NCI-H1436 treated with DMSO at 0.1 percent for 48 hours (cell line): ENCODE results near the gene SDSL.

Experiments used
- DNase-seq: peaks from one replicate; lab custom pipeline; 2025; lab: John Stamatoyannopoulos, UW

SDSL gene

DNA sequence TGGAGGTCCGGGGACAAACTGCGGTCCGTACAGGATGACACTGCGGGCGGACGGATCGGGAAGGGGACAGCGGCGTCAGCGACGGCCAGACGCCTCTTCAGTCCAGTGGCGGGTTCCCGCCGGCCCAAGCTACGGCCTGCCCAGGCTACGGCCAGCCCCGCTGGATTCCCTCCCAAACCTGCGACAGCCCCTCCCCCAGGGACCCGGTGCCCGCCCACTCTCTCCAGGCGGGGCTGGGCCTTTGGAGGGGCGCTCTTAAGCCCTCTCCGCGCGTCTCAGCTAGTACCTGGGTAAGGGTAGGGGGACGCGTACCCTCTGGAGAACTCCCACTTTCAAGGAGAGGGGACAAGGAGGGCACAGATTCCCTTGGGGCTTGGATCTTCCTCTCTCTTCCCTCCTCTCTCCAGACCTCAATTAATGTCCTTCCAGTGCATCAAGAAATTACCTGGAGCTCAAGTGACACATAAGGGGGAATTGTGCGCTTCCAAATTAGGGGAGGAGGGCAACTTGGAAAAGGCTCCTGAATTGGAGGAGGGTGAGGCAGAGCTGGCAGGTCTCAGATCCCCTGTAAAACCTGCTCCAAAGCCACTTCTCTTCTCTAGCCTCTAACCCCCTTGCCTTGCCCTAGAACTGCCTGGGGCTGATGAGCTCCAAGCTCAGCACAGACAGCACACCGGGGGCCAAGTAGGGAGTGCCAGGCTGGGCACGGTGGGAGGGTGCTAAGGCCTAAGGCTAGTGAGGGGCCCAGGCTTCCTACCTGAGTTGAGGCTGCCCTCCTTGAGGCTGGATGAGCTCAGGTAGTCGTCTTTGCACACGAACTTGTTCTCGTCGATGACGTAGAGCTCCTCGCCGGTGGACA, 46.4 kb downstream of the SDSL start:
- no peak for DNase-seq

DNA sequence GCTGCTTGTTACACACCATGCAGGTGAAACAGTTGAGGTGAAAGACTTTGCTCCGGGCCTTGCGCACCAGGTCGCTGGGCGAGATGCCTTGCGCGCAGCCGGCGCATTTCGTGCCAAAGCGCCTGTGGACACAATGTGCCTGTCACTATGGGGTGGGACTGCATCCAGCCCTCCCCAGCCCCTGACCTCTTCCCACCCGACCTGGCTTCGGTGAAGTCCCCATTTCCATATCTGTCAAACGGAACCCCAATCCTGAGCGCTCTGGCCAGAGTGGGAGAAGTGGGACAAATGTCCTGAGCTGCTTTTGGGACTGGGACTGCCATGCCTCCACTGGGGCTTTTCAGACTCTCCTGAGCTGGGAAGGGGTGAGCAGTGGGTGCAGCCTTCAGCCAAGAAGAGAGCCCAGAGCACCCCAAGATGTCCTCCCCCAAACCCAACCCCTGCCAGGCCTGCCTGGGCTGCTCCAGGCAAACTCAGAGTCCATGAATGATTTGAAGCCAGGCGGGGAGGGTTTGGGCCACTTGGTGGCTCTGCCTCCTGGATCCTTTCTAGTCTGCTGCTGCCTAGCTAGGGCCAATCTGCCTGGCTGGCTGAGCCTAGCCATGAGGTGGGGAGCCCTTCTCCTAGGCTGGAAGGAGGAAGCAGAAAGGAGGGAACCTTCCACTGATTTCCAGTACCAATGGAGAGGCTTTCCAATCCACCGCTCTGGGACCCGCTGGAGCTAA, 47.2 kb downstream of the SDSL start:
- DNase-seq = no peak

DNA sequence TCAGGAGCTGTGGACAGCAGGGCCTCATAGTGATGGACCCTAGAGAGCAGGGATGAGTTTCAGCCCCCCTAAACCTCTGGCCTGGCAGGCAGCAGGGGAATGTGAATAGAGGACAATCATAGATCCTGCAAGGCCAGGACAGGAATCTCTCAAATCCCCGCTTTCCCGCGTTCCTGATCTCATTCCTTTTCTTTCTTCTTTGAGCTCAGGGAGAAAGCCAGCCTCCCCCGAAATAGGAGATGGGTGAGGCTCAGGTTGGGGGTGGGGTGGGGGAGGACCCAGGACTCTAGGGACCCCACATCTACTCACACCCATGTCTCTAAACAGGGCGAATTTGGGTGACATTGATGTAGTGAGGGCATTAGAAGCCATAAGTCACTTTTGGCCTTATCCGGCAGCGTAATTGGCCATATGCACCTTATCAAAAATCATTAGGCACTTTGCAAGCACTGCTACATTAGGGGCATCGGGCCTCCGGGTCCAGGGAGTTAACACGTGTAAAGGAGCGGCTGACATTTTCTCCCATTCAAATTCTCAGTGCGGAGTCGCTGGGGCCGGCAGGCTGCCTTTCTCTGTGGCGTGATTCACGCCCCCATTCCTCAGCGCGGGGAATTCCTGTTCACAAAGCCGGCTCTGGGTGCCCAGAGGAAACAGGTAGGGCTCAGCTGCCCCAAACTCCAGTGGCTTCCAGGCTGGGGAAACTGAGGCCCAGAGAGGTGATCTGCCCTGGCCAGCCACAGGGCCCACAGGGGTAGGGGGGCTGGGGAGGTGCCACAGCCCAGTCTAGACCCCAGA, 48.0 kb downstream of the SDSL start:
- DNase-seq = no peak

DNA sequence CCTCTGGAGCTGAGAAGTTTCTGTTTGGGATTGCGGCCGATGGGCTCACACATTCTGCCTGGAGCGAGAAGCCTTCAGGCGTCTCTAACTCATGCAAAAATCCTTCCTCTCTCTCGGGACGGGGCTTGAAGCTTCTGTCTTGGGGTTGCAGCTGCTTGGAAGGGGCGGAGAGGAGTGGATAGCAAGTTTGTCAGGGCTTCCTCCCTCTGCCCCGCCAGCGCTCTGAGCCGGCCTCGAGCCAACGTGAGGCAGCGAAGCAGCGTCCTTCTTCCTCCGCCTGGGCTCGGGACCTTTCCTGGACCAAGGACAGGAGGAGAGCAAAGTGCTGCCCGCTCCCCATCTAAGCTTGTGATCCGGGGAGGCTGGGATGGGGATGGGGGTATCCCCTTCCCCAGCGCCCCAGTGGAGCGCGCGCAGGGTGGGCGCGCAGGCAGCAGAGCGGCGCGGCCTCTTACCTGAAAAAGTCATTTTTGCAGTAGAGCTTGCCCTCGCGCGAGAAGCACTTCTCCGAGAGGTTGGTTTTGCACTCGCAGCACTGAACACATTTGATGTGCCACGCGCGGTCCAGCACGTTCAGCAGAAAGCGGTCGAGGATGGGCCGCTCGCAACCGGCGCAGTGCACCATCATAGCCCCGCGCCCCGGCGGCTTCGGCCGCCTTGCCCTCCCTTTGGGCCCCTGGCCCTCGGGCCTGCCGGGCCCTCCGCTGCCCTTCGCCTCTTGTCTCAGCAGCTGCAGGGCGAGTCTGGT, 48.9 kb downstream of the SDSL start:
- DNase-seq = no peak

DNA sequence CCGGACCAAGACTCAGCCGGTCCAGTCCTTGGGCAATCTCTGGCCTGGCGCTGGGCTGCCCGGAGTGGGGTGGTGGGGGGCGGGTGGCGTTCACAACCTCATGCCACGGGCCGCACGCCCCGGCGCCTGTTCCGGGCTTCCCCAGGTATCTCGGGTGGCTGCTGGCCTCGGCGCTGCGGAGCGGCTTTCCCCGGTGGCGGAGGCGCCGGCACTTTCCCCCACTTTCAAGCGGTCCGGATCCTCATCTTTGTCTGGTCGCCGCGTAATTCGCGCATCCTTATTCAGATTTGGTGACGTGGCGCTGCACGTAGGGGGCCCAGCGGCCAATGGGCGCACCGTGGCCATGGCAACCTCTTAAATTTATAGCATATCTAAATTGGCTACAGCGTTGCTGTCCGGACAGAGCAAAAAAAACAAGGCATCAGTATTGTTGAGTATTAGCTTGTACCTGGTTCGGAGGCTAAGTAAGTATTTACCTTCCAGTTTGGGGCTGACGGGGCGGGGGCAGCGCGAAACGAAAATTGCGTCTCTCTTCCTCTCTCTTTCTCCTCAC, 49.5 kb downstream of the SDSL start, which contains the start of gene LHX5:
TSS of gene LHX5 (minus strand) at position 253 of the 553 bp plus-strand sequence. CDS start 373 bp downstream, outside the sequence.
- no peak for DNase-seq

DNA sequence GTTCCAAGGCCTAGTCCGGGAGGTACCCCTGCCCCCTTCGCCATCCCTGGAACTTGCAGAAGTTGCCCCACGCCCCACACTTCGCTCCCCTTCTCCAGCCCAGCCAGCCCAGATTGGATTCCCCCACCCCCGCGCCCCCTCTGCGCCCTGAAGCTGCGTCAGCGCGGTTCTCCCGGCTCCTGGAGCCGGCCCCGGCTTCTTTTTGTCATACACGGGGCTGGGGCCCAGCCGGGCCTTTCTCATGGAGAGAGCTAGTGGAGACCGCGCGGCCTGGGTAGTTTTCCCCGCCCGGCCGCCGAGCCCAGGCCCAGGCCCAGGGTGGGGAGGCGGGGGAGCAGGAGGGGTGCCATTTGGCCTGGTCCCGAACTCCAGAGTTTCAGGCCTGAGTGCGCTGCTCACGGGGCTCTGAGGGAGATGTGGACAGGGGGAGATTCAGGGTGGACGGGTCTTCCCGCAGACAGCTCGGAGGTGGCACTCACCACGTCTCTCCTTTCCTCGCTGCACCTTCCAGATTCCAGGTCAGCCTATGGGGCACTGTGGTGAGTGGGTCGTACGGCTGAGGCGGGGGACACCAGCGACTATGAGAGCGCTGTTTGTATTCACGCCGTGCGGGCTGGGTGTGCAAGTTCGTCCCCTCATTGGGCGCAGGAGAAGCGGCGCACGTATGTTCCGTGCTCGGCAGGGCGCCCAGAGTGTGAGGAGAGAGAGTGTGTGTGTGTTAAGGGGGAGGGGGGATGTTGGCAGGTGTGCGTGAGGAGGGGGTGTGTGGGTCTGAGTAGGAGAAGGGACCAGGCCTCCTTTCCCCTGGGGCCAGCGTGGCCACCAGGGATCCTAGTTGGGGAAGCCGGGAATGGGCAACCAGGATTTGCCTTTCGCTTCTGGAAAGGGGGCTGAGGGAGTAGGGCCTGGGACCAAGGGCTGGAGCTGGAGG, 50.3 kb downstream of the SDSL start:
- DNase-seq = no peak

DNA sequence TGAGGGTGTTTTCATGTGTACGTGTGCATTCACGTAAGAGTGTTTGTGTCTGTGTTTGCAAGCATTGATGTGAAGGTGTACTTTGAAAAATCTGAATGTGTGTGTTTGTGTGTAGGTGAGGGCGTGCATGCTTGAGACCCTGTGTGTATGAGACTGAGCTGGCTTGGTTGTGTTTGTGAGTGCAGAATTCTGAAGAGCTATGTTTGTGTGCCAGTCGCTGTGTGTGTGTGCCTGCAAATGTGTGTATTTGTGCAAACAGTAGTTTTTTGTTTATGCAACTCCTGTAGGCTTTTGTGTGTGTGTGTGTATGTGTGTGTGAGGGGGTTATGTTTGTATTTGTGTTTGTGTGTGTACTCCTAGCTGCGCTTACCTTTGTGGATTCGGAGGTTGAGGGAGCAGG, 51.2 kb downstream of the SDSL start:
- no peak for DNase-seq

DNA sequence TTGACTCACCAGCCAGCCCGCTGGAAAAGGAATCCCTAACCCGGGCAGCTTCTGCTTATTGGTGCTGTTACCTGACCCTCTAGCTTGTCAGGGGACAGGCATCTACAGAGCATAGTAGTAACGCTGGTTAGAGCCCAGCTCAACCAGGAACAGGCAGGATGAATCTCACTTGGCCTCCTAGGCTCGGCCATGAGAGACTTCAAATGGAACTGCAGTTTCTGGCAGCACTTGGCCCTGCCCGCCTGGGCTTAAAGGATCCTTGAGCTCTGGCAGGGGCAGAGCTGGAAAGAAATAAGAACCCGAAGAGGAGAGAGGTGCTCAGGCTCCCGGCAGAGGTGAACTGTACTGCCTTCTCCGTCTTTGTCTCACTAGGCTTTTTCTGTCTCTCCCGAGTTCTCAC, 51.8 kb downstream of the SDSL start:
- no peak for DNase-seq

DNA sequence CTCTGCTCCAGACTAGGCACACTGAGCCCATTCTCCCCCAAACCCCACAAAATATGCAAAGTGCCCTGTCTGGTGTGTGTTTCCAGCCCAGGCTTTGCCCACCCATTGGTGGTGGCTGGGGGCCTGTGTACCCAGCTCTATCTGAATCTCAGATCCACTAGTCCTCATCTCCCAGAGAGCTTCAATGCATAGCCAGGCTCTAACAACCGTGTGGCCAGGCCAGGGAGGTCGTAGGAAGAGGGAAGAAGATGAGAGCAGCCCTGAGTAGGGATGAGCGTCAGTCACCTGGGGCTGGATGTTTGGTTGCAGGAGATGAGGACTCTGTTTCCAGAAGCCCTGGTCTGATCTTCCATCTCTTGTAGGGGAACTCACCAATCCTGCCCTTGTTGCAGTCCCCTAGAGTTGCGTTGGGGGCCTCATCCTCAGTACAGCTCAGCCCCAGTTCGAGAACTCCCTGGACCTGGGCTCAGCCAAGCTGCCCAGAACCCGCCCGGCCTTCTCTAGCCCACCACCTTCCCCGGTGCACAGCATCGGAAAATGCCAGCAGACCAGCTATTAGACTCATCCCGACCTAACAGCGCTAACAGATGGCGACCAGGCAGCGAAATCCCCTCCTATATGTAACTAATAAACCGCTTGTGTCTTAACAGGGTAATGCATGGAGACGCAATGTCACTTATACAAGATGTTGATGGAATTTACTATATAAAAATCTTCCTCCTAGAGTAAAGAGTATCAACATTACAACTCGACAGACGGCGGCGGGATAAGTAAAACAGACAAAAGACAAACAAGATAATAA, 52.7 kb downstream of the SDSL start:
- no peak for DNase-seq

DNA sequence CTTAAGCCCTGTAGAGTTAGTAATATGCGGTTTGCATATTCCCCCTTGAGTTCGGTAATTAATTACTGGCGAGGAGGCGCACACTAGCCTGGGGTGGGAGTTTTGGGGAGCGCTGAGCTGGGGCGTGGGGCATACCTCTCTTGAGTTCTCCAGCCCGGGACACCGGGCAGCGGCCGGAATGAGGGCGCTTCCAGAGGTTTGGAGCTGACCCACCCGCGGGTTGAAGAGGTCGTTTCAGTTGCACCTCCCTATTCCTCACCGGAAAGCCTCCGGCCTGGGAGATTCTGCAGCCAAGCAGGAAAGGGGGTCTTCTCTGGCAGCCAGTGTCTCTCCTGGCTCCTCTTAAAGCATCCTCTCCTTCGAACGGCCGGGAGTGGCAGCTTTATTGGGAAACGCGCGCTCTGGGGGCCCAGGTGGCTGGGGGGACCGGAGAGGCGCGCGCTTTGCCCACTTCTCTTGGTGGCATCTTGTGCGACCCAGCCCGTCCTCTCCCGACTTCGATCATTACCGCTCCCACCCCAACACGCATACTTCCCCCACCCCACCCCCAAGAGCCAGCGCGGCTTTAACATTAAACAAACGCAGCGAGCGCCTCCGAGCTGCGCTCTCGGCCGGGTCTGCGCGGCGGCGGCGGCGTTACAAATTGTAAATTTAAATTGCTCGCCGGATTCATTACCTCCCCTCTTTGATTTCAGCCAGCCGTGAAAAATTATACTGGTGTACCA, 53.4 kb downstream of the SDSL start:
- DNase-seq = no peak

DNA sequence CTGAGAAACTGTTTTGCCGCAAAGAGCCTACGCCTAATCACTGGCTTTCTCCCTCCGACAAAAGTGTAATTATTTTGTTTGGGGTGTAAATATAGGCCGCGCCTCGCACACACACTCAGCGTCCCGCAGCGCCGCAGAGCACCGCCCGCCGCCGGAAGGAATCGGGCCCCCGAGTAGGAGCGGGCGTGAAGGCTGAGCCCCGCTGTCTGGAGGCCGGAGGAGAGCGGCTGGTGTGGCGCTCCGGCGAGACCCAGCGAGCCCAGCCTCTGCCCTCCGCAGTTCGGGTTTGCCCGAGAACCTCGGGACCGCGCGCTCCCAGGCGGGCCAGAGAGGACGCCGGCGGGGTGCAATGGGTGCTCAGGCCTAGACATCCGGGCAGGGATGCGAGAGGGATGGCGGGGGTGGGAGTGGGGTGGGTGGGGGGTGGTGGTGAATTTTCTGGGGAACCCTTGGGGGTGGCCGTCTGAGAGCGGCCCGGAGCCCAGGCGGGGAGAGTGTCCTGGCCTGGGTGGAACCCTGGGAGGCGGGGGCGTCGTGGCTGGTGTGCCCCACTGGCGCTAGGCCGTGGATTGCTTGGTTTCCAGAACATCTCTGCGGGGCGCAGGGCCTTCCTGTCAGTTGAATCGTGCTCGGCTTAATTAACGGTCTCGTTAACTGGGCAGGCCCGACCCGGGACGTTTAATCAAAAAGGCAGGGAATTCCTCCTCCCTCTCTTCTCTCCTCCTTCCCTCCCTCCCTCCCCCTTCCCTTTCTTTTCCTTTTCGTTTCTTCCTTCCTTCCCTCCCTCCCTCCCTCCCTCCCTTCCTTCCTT, 54.2 kb downstream of the SDSL start:
- no peak for DNase-seq

DNA sequence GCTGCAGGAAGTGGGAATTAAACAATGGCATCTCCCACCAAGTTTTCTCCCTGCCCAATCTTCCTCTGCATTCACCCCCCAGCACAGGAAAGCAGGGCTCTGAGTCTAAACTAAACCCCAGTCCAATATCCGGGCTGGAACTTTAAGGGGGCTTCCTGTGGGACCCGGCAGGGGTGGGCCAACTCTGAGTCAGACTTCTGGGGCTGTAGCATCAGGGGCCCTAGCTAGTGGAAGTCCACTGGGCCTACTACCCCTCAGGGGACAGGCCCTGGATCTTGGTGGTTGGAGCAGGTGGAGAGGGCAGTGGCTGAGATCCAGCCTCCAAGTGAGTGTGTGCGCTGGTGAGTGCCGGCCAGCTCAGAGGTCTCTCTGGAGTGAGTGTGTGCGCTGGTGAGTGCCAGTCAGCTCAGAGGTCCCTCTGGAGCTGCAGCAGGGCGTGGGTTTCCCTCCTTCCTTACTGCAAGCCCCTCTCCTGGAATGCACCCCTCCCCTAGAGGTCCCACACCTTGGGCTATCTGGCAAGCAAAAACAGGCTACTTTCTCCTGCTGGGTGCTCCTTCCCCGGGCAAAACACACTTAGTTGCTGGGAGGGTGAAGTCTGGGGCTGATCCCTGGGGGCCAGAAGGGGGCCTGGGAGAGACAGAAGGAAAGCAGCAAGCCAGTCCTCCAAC, 55.1 kb downstream of the SDSL start:
- DNase-seq = no peak

DNA sequence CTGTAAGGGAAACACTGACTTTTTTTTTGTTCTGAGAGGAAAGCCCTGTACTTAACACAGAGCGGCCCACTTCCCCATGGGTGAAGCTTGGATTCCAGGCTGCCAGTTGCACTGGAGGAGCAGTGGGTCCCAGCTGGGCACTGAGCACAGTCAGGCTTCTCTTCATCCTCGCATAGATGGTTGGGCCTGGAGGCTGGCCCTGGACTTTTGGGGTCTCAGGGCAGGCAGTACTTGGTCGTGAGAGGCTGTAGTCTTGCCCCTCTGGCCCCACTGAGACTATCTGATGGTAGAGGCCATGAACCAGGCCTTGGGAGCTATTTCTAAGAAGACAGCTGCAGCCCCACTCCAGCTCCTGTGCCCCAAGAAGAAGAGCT, 55.6 kb downstream of the SDSL start:
- DNase-seq = no peak

DNA sequence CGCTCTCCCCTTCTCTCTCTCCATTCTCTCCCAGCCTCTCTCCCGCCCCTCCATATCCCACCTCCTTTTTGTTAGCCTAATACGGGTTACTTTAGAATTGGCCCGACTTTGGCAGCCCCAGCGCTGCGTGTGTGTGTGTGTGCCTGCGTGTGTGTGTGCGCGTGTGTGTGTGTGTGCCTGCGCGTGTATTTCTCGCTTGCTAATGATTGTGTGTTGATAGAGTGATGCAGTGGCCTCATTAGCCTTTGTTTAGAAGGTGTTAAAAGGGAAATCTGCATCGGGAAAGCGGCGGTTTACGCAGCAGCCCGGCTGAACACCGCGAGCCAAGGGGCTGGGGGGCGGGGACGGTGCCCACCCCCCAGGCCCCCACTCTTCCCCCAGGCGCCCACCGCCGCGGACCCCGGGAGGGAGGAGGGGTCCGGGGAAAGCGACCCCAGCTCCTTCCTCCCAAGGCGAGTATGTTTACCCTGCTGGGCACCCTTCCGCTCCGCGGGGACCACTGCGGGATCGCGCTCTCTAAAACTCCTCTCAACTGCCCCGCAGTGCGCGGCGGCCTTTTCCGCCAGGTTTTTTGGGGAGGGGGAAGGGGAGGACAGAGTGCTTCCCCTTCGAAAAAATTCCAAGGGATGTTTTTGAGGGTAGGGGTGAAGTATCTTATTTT, 56.3 kb downstream of the SDSL start:
- DNase-seq = no peak

DNA sequence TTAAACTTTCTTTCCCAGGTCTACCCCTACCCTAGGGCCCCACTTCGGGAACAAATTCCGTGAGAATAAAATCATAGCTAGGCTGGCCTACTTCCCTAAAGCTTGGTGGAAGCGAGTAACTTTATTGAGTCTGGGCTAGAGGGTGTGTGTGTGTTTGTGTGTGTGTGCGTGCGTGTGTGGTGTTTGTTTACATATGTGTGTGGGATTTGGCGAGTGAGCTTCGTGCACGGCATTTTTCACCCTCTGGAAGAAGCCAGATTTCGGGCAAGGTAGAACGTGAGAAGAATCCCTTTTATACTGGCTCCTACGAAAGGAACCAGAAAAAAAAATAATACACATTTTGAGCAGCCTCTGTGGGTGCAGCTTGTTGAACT, 57.0 kb downstream of the SDSL start:
- DNase-seq = no peak

DNA sequence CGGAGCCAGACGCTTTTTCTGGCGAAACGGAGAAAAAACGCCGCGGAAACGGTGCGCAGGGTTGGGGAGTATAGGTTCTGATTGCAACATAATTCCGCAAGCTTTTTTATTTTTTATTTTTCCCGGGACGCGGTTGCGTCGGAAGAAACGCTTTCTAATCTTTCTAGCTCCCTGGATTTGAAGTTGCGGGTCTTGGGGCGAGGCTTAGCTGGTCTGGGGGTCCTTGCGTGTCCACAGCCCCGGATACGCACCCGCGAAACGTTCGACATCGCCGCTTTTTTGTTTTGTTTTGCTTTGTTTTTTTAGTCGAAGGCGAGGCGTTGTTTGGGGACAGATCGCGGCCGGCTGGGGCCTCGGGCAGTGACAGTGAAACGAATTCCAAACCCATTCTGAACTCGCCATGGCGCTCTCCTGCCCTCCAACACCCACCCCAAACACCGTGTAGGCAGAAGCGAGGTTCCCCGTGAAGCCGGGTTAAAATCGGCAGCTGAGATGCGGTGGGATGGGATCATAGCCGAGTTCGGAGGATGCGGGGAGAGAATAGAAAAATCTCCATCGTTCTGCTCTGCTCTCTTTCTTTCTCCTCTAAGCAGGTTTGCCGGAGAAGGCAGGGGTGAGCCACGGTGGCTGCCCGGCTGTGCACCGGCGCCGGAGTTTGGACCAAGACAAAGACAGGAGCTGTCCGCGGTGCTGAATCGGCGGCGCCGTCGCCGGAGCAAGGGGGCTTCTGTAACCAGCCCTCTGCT, 57.6 kb downstream of the SDSL start:
- no peak for DNase-seq
